Body of pancreas (tissue), 4 donors: Measurements from ENCODE around the gene ECM1.

Experiments
- CTCF ChIP-seq, 7 experiments: fragments of 450-650 bp in 4 of 7; fragments of 200-600 bp in 3 of 7; sonication (generic) in 3 of 7; IDR thresholded peaks; one replicate each; pipeline ENCODE4 v1.5.1; 2016 to 2019; ENCODE audit warnings: antibody characterized with exemption in 7 of 7
- POLR2A ChIP-seq, 3 donors: fragments of 450-650 bp; IDR thresholded peaks; one replicate each; pipeline ENCODE4 v1.6.1; 2016; ENCODE audit warnings: antibody characterized with exemption in 3 of 3, mild to moderate bottlenecking in 2 of 3

- TF ChIP-seq CTCF (IDR thresholded peaks at IDR 0.05), result peak in 1 of 7 experiments; percentile 9
- no peak for TF ChIP-seq POLR2A (IDR thresholded peaks at IDR 0.05)
Measured at GRCh38 chr1:150511551-150511950, 3.6 kb downstream of the ECM1 start.
